GM19438 (cell line): Measurements from ENCODE around the gene TSPAN10.

Source experiments
- ATAC-seq: cut with Tn5 transposase; IDR thresholded peaks from one replicate; pipeline ENCODE4 v1.9.1; 2021; ENCODE audit warnings: low read depth; ENCODE audit not compliant: unreplicated experiment

Gene TSPAN10

DNA sequence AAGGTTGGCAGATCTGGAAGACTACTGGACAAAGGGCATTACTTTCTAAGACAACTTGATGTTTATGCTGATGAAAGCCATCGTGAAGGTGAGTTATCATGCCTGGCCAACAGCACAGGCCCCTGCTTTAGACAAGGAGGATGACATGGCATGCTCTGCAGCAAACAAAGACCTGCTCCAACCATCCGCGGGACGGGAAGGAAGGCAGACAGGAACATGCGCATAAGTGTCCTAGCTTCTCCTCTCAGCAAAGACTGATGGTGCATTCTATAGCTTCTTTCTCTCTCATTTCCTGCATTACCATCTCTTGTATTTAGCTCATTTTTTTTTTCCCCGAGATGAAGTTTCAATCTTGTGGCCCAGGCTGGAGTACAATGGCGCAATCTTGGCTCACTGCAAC is 5.5 kb upstream of the TSPAN10 start:
- no peak for ATAC-seq

- ATAC-seq = no peak
Observed at GRCh38 chr17:81635431-81635830, 1.6 kb upstream of the TSPAN10 start.

- no peak for ATAC-seq
Observed at GRCh38 chr17:81635973-81636504, 957 bp upstream of the TSPAN10 start.

DNA sequence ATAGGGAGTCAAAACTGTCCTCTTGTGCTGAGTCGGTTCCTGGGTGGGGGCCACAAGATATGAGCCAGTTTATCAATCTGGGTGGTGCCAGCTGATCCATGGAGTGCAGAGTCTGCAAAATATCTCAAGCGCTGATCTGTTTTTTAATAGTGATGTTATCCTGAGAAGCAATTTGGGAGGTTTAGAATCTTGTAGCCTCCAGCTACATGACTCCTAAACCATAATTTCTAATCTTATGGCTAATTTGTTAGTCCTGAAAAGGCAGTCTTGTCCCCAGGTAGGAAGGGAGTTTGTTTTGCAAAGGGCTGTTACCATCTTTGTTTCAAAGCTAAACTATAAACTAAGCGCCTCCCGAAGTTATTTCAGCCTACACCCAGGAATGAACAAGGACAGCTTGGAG is 1.7 kb downstream of the TSPAN10 start:
- ATAC-seq = no peak

DNA sequence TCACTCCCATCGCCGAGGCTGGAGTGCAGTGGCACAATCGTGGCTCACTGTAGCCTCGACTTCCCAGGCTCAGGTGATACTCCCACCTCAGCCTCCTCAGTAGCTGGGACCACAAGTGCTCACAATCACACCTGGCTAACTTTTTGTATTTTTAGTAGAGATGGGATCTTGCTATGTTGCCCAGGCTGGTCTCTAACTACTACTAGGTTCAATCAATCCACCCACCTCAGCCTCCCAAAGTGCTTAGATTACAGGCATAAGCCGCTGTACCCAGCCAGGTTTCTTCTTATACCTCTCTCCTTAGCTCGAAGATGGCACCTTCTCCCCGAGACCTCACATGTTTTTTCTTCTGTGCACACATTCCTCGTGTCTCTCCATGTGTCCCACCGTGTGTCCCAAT is 3.0 kb downstream of the TSPAN10 start:
- no peak for ATAC-seq

GRCh38 chr17:81641825-81642489 is 5.0 kb downstream of the TSPAN10 start:
- no peak for ATAC-seq

DNA sequence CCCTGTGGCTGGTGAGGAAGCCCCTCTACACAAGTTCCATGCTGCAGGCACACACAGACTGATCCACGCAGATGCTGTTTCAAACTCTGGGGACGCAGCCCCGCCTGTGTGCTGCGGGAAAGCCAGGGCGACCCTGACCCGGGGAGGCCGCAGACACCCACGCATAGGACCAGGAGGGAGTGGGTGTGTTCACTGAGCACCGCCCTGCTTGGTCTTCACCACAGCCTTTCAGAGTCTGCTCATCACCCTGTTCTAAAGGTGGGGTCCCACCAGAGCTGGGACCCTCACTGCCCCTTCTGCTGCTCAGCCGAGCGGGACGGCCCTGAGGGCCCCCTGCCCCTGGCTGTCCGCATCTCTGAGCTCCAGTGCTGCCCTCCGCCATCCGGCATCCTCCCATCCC is 7.5 kb downstream of the TSPAN10 start:
- no peak for ATAC-seq

GRCh38 chr17:81644976-81645952 is 8.3 kb downstream of the TSPAN10 start:
- no peak for ATAC-seq

DNA sequence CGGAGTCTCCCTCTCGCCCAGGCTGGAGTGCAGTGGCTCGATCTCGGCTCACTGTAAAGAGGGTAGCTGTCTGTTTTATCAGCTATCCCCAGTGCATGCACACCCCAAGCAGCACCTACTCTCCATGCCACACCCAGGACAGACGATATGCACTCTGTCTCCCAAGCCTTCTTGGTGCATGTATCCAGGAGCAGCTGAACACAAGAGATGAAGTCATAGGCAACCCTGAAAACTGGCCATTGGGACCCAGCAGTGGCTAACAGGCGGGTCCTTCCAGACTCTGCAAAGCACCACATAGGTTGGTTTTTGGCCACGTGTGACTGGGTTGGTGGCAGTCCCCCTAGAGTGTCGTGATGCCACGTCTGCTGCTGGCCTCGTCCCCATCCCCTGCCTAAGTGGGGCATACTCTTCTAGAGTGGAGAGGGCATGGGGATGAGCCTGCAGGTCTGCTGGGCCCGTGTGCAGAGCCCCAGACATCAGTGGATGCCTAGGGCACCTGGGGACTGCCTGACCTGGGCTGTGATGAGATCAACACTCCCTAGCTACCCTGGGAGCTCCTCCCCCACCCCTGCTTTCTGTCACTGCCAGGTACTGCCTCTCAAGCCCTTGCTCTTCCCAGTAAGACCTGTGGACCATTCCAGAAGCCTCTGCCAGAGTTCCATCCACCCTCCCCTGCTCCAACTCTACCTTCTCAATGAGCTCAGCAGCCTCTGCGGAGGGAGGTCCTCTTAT is 10.0 kb downstream of the TSPAN10 start:
- no peak for ATAC-seq

GRCh38 chr17:81647640-81648012 is 10.6 kb downstream of the TSPAN10 start:
- no peak for ATAC-seq

GRCh38 chr17:81648013-81648706 is 11.2 kb downstream of the TSPAN10 start:
- ATAC-seq = no peak

- ATAC-seq = no peak
Observed at GRCh38 chr17:81648707-81649085, 11.7 kb downstream of the TSPAN10 start.

DNA sequence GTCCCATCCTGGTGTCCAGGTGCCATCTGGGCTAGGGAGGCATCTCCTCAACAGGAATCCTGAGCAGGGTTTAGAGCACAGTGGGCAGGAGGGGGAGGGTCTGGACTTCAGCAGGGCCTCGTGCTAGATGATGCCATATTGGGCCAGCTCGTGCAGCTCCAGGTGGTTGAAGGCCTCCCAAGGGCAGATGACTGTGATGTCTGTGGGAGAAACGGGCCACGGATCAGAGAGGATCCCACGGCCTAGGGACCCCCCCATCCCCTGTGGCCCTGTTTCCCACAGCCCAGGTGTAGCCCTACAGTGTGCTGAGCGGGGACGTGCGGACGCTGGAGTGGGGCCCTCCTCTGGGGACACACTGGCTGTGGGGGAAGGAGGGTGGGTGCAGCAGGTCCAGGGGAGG is 14.0 kb downstream of the TSPAN10 start:
- no peak for ATAC-seq

- ATAC-seq = no peak
Observed at GRCh38 chr17:81651692-81652091, 14.7 kb downstream of the TSPAN10 start.

DNA sequence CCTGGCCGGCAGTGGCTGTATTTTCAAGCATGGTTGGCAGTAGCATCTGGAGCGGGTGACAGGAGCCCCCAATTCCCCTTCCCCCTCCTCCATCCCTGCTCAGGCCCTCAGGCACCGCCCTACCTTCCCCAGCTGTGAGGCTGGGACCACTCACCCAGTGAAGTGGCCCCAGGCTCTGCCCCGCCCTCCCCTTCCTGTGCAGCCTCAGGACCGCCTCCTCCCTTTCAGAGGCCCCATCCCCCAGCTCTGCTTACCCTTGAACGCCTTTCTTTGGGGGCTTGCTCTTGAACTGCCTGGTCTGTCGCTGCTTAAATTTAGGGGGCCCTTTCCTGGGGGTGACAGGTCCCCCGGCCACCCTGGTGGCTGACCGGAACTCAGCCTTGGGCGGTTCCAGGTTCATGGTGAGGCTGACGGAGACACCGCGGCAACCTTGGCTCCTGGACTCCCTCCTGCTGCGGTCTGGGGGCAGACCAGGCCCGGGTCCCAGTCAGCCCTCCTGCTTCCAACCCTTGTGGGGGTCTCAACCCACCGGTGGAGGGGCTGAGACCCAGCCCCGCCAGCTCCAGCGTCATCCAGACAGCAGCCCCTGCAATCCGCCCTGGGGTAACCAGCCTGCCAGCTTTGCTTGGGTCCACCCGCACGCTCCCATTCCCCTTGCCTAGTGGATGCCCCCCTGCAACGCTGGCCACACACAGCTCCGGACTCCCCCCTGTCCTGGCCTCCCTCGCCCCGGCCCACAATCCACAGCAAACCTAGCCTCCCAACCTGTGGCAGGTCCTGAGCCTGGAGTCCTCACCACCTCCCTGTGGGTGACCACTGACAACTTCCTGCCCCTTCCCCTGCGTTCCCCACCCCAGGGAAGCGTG is 16.1 kb downstream of the TSPAN10 start:
- ATAC-seq = no peak

- ATAC-seq = no peak
Observed at GRCh38 chr17:81655378-81656117, 18.6 kb downstream of the TSPAN10 start.

- ATAC-seq = no peak
Observed at GRCh38 chr17:81656118-81656743, 19.2 kb downstream of the TSPAN10 start, which contains the start of gene PDE6G. Gene PDE6G, minus strand, starts transcription at chr17:81656542. Its CDS starts 3,237 bp downstream, at chr17:81653305.

GRCh38 chr17:81656835-81657234 is 19.8 kb downstream of the TSPAN10 start:
- no peak for ATAC-seq
